Gastroesophageal sphincter (tissue), 3 donors: ENCODE data around the gene NFYB.

Experiments
- EP300 ChIP-seq: sonication (generic); formaldehyde crosslinking; IDR thresholded peaks from one replicate; pipeline ENCODE4 v1.6.1; 2017; ENCODE audit warnings: antibody characterized with exemption, mild to moderate bottlenecking
- POLR2A ChIP-seq, 2 donors: fragments of 450-650 bp; IDR thresholded peaks; one replicate each; pipeline ENCODE4 v1.6.1; 2017; ENCODE audit warnings: antibody characterized with exemption in 2 of 2, mild to moderate bottlenecking in 2 of 2, moderate library complexity in 1 of 2
- TF ChIP-seq, protein P1 (sequence below), 4 experiments: fragments of 200-600 bp in 2 of 4; fragments of 450-650 bp in 2 of 4; sonication (generic) in 1 of 4; IDR thresholded peaks; one replicate each; pipeline ENCODE4 v1.5.1; 2017 to 2019; ENCODE audit warnings: antibody characterized with exemption in 4 of 4, mild to moderate bottlenecking in 2 of 4, moderate library complexity in 2 of 4

- TF ChIP-seq, protein P1, sequence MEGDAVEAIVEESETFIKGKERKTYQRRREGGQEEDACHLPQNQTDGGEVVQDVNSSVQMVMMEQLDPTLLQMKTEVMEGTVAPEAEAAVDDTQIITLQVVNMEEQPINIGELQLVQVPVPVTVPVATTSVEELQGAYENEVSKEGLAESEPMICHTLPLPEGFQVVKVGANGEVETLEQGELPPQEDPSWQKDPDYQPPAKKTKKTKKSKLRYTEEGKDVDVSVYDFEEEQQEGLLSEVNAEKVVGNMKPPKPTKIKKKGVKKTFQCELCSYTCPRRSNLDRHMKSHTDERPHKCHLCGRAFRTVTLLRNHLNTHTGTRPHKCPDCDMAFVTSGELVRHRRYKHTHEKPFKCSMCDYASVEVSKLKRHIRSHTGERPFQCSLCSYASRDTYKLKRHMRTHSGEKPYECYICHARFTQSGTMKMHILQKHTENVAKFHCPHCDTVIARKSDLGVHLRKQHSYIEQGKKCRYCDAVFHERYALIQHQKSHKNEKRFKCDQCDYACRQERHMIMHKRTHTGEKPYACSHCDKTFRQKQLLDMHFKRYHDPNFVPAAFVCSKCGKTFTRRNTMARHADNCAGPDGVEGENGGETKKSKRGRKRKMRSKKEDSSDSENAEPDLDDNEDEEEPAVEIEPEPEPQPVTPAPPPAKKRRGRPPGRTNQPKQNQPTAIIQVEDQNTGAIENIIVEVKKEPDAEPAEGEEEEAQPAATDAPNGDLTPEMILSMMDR (IDR thresholded peaks at IDR 0.05): no peak
- TF ChIP-seq EP300: no peak
- TF ChIP-seq POLR2A (IDR thresholded peaks at IDR 0.05): no peak
Measured at GRCh38 chr12:104154806-104155205, 16.8 kb upstream of the NFYB start.
